Inflammatory macrophage (primary cell): ENCODE results near the gene SLC35E2B.
"Not testable (repeated sequence)": the region's sequence is repeated elsewhere in the genome, so short reads cannot be mapped to it uniquely, and the experiment has no call there.

ENCODE experiments used
- DNase-seq, 2 donors: peaks; one replicate each; pipeline ENCODE4 v3.0.0-alpha.2; 2020 to 2022

Gene SLC35E2B

GRCh38 chr1:1637479-1637875 lies 55.1 kb downstream of the SLC35E2B start:
- not testable (repeated sequence) for DNase-seq

- DNase-seq, result not testable (repeated sequence)
These were observed 55.7 kb downstream of the SLC35E2B start for GRCh38 chr1:1636621-1637478.

GRCh38 chr1:1634613-1635012 lies 58.0 kb downstream of the SLC35E2B start:
- DNase-seq, result not testable (repeated sequence)

- not testable (repeated sequence) for DNase-seq
These were observed 59.2 kb downstream of the SLC35E2B start for GRCh38 chr1:1633409-1633808.

- DNase-seq, result no peak
These were observed 60.7 kb downstream of the SLC35E2B start, which contains the start of gene MMP23B for GRCh38 chr1:1631782-1632420. TSS of gene MMP23B (plus strand) at chr1:1632173. CDS start at chr1:1632219, 46 bp downstream.

GRCh38 chr1:1630965-1631781 lies 61.4 kb downstream of the SLC35E2B start:
- DNase-seq, result no peak

GRCh38 chr1:1630191-1630964 lies 62.2 kb downstream of the SLC35E2B start:
- peak; percentile 54 to 59 for DNase-seq

- DNase-seq, result no peak
These were observed 63.0 kb downstream of the SLC35E2B start for GRCh38 chr1:1629430-1630190.

- DNase-seq, result no peak
These were observed 63.7 kb downstream of the SLC35E2B start for GRCh38 chr1:1628754-1629429.

GRCh38 chr1:1627829-1628753 lies 64.5 kb downstream of the SLC35E2B start:
- no peak for DNase-seq

GRCh38 chr1:1627261-1627828 lies 65.2 kb downstream of the SLC35E2B start:
- no peak for DNase-seq

- no peak for DNase-seq
These were observed 66.1 kb downstream of the SLC35E2B start for GRCh38 chr1:1626207-1627141.

GRCh38 chr1:1625824-1626206 lies 66.8 kb downstream of the SLC35E2B start:
- DNase-seq, result no peak

- DNase-seq, result no peak
These were observed 67.2 kb downstream of the SLC35E2B start for GRCh38 chr1:1625404-1625775.

- DNase-seq, result no peak
These were observed 67.9 kb downstream of the SLC35E2B start for GRCh38 chr1:1624443-1625403.

GRCh38 chr1:1623631-1624442 lies 68.8 kb downstream of the SLC35E2B start:
- DNase-seq, result no peak
